IPS-15b (cell line): ENCODE data around the gene PTH2.

ENCODE experiments used
- H3K27me3 ChIP-seq: one replicate; pipeline ENCODE4 v1.6.1; 2013; ENCODE audit warnings: low read length; ENCODE audit not compliant: control insufficient read depth, insufficient read depth
- H3K36me3 ChIP-seq: one replicate; pipeline ENCODE4 v1.6.1; 2013; ENCODE audit warnings: low read length; ENCODE audit not compliant: control insufficient read depth, insufficient read depth
- H3K4me1 ChIP-seq: one replicate; pipeline ENCODE4 v1.6.1; 2013; ENCODE audit warnings: mild to moderate bottlenecking, low read length; ENCODE audit not compliant: control insufficient read depth, insufficient read depth
- H3K4me3 ChIP-seq: one replicate; pipeline ENCODE4 v1.5.1; 2013; ENCODE audit warnings: low read depth, low read length
- H3K9ac ChIP-seq: one replicate; pipeline ENCODE4 v1.6.1; 2013; ENCODE audit warnings: low read depth, mild to moderate bottlenecking, low read length
- H3K9me3 ChIP-seq: one replicate; pipeline ENCODE4 v1.6.1; 2013; ENCODE audit warnings: mild to moderate bottlenecking, low read length; ENCODE audit not compliant: control insufficient read depth, insufficient read depth

The PTH2 gene

DNA sequence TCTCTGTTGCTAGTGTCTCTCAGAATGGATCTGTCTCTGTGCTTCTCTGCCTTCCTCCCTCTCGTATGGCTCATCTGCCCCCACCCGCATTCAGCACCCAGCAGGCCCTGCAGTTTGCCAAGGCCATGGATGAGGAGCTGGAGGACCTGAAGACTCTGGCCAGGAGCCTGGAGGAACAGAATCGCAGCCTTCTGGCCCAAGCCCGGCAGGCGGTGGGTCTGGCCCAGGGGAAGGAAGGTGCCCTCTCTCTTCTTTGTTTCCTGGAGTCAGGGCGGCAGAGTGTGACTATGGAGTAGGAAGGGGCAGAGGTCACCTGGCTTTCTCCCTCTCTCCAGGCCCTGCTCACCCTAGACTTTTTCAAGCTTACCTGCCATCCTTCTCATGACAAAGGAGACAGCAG lies 24.3 kb downstream of the PTH2 start:
- Histone ChIP-seq H3K9me3 (no peaks in the 10 kb centered on the region), H3K36me3 (no peaks in the 10 kb centered on the region), H3K9ac (no peak overlapping the region), H3K4me3 (no peak overlapping the region), H3K27me3 (peaks cover 2% of the 10 kb centered on the region), H3K4me1 (peaks cover 6% of the 10 kb centered on the region)

DNA sequence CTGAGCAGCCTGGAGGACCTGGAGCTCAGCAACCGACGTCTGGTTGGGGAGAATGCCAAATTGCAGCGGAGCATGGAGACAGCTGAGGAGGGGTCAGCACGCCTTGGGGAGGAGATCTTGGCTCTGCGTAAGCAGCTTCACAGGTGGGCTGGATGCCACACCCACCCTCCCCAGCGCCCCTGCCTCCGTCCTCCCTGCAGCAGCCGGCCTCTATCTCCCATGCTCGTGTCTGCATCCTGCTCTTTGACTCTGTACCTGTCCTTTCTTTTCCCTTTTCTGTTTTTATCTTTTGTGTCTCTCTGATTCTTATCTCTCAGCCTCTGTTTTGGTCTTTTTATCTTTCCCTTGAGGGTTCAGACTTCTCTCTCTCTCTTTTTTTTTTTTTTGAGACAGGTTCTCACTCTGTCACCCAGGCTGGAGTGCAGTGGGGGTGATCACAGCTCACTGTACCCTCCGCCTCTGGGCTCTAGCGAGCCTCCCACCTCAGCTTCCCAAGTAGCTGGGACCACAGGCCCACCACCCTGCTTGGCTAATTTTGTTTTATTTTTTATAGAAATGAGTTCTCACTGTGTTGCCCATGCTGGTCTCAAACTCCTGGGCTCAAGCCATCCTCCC lies 25.1 kb downstream of the PTH2 start:
- Histone ChIP-seq H3K36me3 (no peaks in the 10 kb centered on the region), H3K9me3 (no peaks in the 10 kb centered on the region), H3K4me3 (no peak overlapping the region), H3K4me1 (no peaks in the 10 kb centered on the region), H3K27me3 (peaks cover 2% of the 10 kb centered on the region), H3K9ac (no peak overlapping the region)

DNA sequence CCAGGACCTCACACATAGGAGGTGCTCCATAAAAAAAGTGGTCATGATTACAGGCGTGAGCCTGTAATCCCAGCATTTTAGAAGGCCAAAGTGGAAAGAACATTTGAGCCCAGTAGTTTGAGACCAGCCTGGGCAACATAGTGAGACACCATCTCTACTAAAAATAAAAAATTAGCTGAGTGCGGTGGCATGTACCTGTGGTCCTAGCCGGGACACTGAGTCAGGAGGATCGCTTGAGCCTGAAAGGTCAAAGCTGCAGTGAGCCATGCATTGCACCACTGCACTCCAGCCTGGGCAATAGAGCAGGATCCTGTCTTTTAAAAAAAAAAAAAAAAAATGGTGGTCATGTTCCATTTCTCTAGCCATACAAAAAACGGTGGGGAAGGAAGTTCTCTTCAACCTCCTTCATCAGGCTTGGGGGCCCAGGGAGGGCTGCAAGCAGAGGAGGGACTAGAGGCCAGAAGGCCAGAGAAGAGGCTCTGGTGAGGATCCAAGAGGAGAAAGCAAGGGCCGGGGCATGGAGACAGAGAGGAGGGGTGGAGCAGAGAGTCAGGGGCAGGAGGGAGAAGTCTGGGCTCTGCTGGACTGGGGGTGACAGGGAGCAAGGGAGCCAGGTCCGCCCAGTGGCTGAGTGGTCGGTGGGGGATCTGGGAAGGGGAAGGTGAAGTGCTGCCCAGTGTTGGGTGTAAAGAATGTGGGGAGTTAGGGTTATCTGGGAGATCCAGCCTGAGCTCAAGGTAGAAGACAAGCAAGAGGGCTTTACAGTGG lies 26.3 kb downstream of the PTH2 start:
- H3K9me3 ChIP-seq: no peaks in the 10 kb centered on the region
- H3K4me1 ChIP-seq: no peaks in the 10 kb centered on the region
- H3K4me3 ChIP-seq: no peak overlapping the region
- no peak overlapping the region for H3K9ac ChIP-seq
- peaks cover 8% of the 10 kb centered on the region for H3K27me3 ChIP-seq
- H3K36me3 ChIP-seq: no peaks in the 10 kb centered on the region

- Histone ChIP-seq H3K36me3 (no peaks in the 10 kb centered on the region), H3K4me3 (no peak overlapping the region), H3K4me1 (no peaks in the 10 kb centered on the region), H3K9ac (no peak overlapping the region), H3K9me3 (no peaks in the 10 kb centered on the region), H3K27me3 (peaks cover 8% of the 10 kb centered on the region)
These were observed 27.4 kb downstream of the PTH2 start for GRCh38 chr19:49395581-49396407.

- Histone ChIP-seq H3K36me3 (no peaks in the 10 kb centered on the region), H3K4me1 (no peaks in the 10 kb centered on the region), H3K9ac (no peak overlapping the region), H3K27me3 (peaks cover 8% of the 10 kb centered on the region), H3K4me3 (no peak overlapping the region), H3K9me3 (no peaks in the 10 kb centered on the region)
These were observed 29.4 kb downstream of the PTH2 start for GRCh38 chr19:49393881-49394280.

DNA sequence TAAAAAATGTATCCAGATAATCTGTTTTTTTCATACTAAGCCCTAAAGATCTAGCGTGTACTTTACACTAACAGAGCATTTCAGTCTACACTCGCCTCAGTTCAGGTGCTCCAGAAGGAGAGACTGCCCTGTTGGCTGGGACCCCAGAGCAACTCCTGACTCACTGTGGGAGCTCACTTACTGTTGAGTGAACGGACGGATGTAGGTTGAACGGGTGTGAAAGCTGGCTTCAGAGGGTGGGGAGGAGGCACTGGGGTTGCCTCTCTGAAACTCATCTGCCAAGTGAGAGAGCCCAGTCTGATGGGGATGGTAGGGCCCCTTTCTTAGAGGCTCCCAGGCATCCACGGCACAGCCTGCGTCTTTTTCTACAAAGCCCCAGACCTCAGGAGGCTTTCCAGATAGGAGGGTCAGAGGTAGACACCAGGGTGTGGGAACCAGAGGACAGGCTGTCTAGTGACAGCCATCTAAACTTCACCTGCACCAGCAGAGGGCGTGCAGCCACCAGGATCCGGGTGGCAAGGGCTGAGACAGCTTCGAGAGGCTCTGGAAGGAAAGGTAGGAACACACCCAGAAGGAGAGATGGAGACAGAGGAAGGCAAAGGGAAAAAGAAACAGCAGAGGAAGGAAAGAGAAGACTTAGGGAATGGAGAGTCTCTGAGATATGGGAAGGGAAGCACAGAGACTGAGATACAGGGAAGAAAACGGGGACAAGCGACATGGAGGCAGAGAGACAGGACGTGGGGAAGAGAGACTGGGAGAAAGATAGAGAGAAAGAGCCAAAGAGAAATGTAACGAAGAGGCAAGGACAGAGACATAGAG lies 31.5 kb downstream of the PTH2 start:
- no peak overlapping the region for H3K4me3 ChIP-seq
- no peaks in the 10 kb centered on the region for H3K4me1 ChIP-seq
- no peak overlapping the region for H3K9ac ChIP-seq

DNA sequence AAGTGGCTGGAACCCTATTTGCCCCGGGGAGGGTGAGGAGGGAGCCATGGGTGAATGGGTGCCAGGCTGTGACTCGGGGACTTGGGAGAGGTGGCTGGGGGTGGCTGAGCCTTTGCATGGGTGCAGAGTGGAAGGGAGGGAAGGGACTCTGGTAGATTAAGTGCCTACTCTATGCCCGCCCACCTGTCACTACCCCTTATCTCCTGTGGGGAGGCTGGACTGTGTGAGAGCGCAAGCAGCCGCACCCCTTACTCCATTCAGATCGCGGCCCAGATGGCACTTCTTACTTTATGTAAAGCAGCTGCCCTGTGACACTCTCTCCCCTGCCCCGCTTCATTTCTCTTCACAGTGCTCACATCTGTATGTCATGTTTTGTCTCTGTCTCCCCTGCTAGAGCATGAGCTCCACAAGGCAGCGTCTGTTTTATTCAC lies 32.3 kb downstream of the PTH2 start:
- H3K36me3 ChIP-seq: no peaks in the 10 kb centered on the region
- peaks cover 6% of the 10 kb centered on the region for H3K27me3 ChIP-seq
- H3K4me3 ChIP-seq: no peak overlapping the region
- H3K9me3 ChIP-seq: no peaks in the 10 kb centered on the region
- no peaks in the 10 kb centered on the region for H3K4me1 ChIP-seq
- H3K9ac ChIP-seq: no peak overlapping the region

More for the DNA sequence above, 31.5 kb downstream of the PTH2 start:
- no peaks in the 10 kb centered on the region for H3K36me3 ChIP-seq
- H3K9me3 ChIP-seq: no peaks in the 10 kb centered on the region
- H3K27me3 ChIP-seq: peaks cover 6% of the 10 kb centered on the region

DNA sequence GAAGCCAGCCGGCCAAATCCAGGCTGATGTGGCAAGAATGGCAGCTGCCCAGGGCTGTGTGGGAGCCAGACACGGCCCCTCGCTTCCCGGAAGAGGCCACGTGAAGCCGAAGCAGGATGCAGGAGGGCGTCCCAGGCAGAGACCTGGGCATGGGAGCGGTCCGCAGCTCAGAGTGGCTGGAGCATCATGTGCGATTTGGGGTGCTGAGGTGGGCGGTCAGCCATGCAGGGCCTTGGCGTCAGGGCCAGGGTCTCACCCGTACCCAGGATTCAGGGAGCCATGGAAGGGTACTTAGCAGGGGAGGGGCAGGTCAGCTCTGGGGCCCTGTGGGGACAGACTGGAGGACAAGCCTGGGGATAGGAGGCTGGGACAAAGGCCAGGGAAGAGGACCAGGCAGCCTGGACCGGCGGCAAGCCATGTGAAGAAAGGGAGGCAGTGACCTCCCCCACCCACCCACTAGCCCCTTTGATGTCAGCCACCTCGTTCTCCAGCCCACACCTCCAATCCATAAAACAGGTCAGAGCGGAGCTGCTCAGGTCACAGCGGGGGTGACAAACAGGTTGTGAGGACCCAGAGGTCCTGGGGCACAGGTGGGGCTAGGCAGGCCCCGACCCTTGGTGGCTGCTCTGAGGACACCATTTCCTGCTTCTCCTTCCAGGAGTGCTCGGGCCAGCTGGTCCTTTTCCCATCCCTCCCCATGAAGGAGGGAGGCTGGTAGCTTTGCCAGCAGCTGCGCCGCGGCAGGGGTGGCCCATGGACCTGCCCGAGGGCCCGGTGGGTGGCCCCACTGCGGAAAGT lies 32.9 kb downstream of the PTH2 start:
- Histone ChIP-seq H3K4me3 (no peak overlapping the region), H3K4me1 (no peaks in the 10 kb centered on the region), H3K9ac (no peak overlapping the region), H3K27me3 (peaks cover 6% of the 10 kb centered on the region), H3K36me3 (no peaks in the 10 kb centered on the region), H3K9me3 (no peaks in the 10 kb centered on the region)

GRCh38 chr19:49389406-49389805 lies 33.8 kb downstream of the PTH2 start:
- Histone ChIP-seq H3K9me3 (no peaks in the 10 kb centered on the region), H3K27me3 (peaks cover 6% of the 10 kb centered on the region), H3K9ac (no peak overlapping the region)

GRCh38 chr19:49387936-49388372 lies 35.3 kb downstream of the PTH2 start, which contains the start of gene KASH5:
Gene KASH5, plus strand, starts transcription at chr19:49388249. Its CDS starts 2,635 bp downstream, at chr19:49390884.
- Histone ChIP-seq H3K9ac (no peak within 1 kb of the TSS), H3K4me1 (no peaks in the 10 kb centered on the region), H3K27me3 (peaks cover 6% of the 10 kb centered on the region), H3K4me3 (no peak within 1 kb of the TSS), H3K36me3 (no peaks in the 10 kb centered on the region), H3K9me3 (no peaks in the 10 kb centered on the region)

More at GRCh38 chr19:49389406-49389805, 33.8 kb downstream of the PTH2 start:
- no peaks in the 10 kb centered on the region for H3K36me3 ChIP-seq
- no peak overlapping the region for H3K4me3 ChIP-seq
- no peaks in the 10 kb centered on the region for H3K4me1 ChIP-seq
